Tibial nerve (tissue), 4 donors: Measurements from ENCODE around the gene RAB18.

ENCODE experiments used
- EP300 ChIP-seq, 2 donors: sonication (generic); formaldehyde crosslinking; IDR thresholded peaks; one replicate each; pipeline ENCODE4 v1.6.1; 2017; ENCODE audit warnings: antibody characterized with exemption in 2 of 2, mild to moderate bottlenecking in 1 of 2
- TF ChIP-seq, protein P1 (sequence below), 5 experiments: fragments of 200-600 bp in 3 of 5; fragments of 450-650 bp in 2 of 5; sonication (generic) in 3 of 5; IDR thresholded peaks; one replicate each; pipeline ENCODE4 v1.5.1; 2016 to 2019; ENCODE audit warnings: antibody characterized with exemption in 5 of 5, mild to moderate bottlenecking in 3 of 5, moderate library complexity in 2 of 5

DNA sequence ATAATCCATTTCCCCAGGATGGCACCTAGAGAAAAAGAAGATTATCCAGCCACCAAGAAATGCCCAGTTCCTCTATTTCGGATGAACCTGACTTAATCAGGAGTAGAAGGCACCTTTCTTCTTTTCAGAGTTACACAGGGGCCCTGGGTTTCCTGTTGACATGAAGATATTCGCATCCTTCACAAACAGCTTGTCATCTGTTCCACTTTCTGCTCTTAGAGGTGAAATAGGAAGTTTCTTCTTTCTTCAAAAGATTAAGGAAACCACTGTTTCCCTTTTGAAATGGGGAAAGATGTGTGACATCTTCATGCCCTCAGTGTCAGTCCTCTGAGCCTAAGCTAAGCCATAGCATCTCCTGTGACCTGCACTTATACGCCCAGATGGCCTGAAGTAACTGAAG is 39.1 kb upstream of the RAB18 start:
- TF ChIP-seq, protein P1, sequence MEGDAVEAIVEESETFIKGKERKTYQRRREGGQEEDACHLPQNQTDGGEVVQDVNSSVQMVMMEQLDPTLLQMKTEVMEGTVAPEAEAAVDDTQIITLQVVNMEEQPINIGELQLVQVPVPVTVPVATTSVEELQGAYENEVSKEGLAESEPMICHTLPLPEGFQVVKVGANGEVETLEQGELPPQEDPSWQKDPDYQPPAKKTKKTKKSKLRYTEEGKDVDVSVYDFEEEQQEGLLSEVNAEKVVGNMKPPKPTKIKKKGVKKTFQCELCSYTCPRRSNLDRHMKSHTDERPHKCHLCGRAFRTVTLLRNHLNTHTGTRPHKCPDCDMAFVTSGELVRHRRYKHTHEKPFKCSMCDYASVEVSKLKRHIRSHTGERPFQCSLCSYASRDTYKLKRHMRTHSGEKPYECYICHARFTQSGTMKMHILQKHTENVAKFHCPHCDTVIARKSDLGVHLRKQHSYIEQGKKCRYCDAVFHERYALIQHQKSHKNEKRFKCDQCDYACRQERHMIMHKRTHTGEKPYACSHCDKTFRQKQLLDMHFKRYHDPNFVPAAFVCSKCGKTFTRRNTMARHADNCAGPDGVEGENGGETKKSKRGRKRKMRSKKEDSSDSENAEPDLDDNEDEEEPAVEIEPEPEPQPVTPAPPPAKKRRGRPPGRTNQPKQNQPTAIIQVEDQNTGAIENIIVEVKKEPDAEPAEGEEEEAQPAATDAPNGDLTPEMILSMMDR (IDR thresholded peaks at IDR 0.05): no peak
- TF ChIP-seq EP300 (IDR thresholded peaks at IDR 0.05): no peak
